HG03066 (cell line): ENCODE results near the gene NEU1.
"Not testable (repeated sequence)": the region's sequence is repeated elsewhere in the genome, so short reads cannot be mapped to it uniquely, and the experiment has no call there.

Experiments
- ATAC-seq: cut with Tn5 transposase; IDR thresholded peaks from one replicate; pipeline ENCODE4 v1.9.1; 2021; ENCODE audit warnings: low read depth; ENCODE audit not compliant: unreplicated experiment

The NEU1 gene

GRCh38 chr6:31875877-31876276 is 13.3 kb upstream of the NEU1 start:
- ATAC-seq: no peak

- ATAC-seq: no peak
Observed at GRCh38 chr6:31874836-31875572, 12.4 kb upstream of the NEU1 start.

- ATAC-seq: no peak
Observed at GRCh38 chr6:31874084-31874670, 11.6 kb upstream of the NEU1 start.

- no peak for ATAC-seq
Observed at GRCh38 chr6:31871046-31871659, 8.5 kb upstream of the NEU1 start.

- ATAC-seq: no peak
Observed at GRCh38 chr6:31870385-31870921, 7.8 kb upstream of the NEU1 start.

- no peak for ATAC-seq
Observed at GRCh38 chr6:31869343-31869742, 6.7 kb upstream of the NEU1 start.

GRCh38 chr6:31868658-31868971 is 6.0 kb upstream of the NEU1 start:
- not testable (repeated sequence) for ATAC-seq

GRCh38 chr6:31865205-31866118 is 2.8 kb upstream of the NEU1 start:
- no peak for ATAC-seq

GRCh38 chr6:31864818-31865204 is 2.2 kb upstream of the NEU1 start:
- no peak for ATAC-seq

- ATAC-seq: not testable (repeated sequence)
Observed at GRCh38 chr6:31864123-31864562, 1.5 kb upstream of the NEU1 start.

GRCh38 chr6:31861919-31862343 is 690 bp downstream of the NEU1 start:
- ATAC-seq: no peak

- ATAC-seq: no peak
Observed at GRCh38 chr6:31861150-31861549, 1.5 kb downstream of the NEU1 start.

GRCh38 chr6:31860349-31860748 is 2.3 kb downstream of the NEU1 start:
- ATAC-seq: no peak

- ATAC-seq: no peak
Observed at GRCh38 chr6:31859923-31860322, 2.7 kb downstream of the NEU1 start.

- ATAC-seq: no peak
Observed at GRCh38 chr6:31858707-31859106, 3.9 kb downstream of the NEU1 start.

- ATAC-seq: not testable (repeated sequence)
Observed at GRCh38 chr6:31857774-31858173, 4.8 kb downstream of the NEU1 start.

- ATAC-seq: not testable (repeated sequence)
Observed at GRCh38 chr6:31851980-31852718, 10.5 kb downstream of the NEU1 start.

GRCh38 chr6:31851485-31851832 is 11.2 kb downstream of the NEU1 start:
- no peak for ATAC-seq

GRCh38 chr6:31850765-31851484 is 11.7 kb downstream of the NEU1 start:
- ATAC-seq: no peak
